ES-I3 (cell line): ENCODE data around the gene GNAQ.

Source experiments
- H3K36me3 ChIP-seq: 2 replicates; pipeline ENCODE4 v1.6.1; 2013; ENCODE audit warnings: mild to moderate bottlenecking, low read length, control low read depth, moderate library complexity; ENCODE audit not compliant: insufficient read depth
- H3K4me1 ChIP-seq: 2 replicates; pipeline ENCODE4 v1.6.1; 2013; ENCODE audit warnings: mild to moderate bottlenecking, control low read depth, low read length; ENCODE audit not compliant: insufficient read depth
- H3K9ac ChIP-seq: 2 replicates; pipeline ENCODE4 v1.6.1; 2013; ENCODE audit warnings: low read depth, mild to moderate bottlenecking, low read length, moderate library complexity
- H3K9me3 ChIP-seq: 2 replicates; pipeline ENCODE4 v1.6.1; 2013; ENCODE audit warnings: mild to moderate bottlenecking, low read length, moderate library complexity; ENCODE audit not compliant: control insufficient read depth, insufficient read depth

The GNAQ gene

GRCh38 chr9:78041971-78042370 is 10.4 kb upstream of the GNAQ start:
- H3K4me1 ChIP-seq, result no peaks in the 10 kb centered on the region

GRCh38 chr9:78040726-78041125 is 9.1 kb upstream of the GNAQ start:
- no peaks in the 10 kb centered on the region for H3K36me3 ChIP-seq
- peaks cover 2% of the 10 kb centered on the region; the same call in 1 of the 2 replicates for H3K4me1 ChIP-seq

More at GRCh38 chr9:78041971-78042370, 10.4 kb upstream of the GNAQ start:
- H3K9me3 ChIP-seq, result no peaks in the 10 kb centered on the region
- H3K36me3 ChIP-seq, result no peaks in the 10 kb centered on the region
- H3K9ac ChIP-seq, result no peak overlapping the region

GRCh38 chr9:78038620-78039300 is 7.1 kb upstream of the GNAQ start:
- H3K4me1 ChIP-seq, result peaks cover 10% of the 10 kb centered on the region
- H3K36me3 ChIP-seq, result no peaks in the 10 kb centered on the region
- no peaks in the 10 kb centered on the region for H3K9me3 ChIP-seq
- no peak overlapping the region for H3K9ac ChIP-seq

More at GRCh38 chr9:78040726-78041125, 9.1 kb upstream of the GNAQ start:
- Histone ChIP-seq H3K9ac (no peak overlapping the region), H3K9me3 (no peaks in the 10 kb centered on the region)

- H3K4me1 ChIP-seq, result peaks cover 14% of the 10 kb centered on the region
- no peaks in the 10 kb centered on the region for H3K36me3 ChIP-seq
- H3K9ac ChIP-seq, result no peak overlapping the region
- H3K9me3 ChIP-seq, result no peaks in the 10 kb centered on the region
These were observed 3.9 kb upstream of the GNAQ start for GRCh38 chr9:78035383-78035993.

DNA sequence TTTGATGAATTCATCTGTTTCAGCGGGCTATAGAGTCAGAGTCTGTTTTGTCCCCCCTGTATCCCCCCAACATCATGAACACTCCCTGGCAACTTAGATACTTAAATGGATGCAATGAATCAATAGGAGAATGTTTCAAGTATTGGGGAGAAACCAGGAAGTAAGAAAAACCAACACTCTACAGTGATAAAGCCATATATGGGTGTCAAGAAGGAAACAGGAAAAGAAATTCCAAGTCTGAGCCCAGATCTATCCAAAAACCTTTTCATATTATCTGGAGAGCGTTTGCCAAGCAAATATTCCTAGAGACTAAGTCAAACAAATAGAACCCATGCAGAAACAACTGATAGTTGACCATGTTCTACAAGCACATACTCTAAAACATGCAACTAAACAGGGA is 2.3 kb upstream of the GNAQ start:
- Histone ChIP-seq H3K36me3 (no peaks in the 10 kb centered on the region), H3K9ac (no peak overlapping the region), H3K9me3 (no peaks in the 10 kb centered on the region), H3K4me1 (peaks cover 19% of the 10 kb centered on the region)

DNA sequence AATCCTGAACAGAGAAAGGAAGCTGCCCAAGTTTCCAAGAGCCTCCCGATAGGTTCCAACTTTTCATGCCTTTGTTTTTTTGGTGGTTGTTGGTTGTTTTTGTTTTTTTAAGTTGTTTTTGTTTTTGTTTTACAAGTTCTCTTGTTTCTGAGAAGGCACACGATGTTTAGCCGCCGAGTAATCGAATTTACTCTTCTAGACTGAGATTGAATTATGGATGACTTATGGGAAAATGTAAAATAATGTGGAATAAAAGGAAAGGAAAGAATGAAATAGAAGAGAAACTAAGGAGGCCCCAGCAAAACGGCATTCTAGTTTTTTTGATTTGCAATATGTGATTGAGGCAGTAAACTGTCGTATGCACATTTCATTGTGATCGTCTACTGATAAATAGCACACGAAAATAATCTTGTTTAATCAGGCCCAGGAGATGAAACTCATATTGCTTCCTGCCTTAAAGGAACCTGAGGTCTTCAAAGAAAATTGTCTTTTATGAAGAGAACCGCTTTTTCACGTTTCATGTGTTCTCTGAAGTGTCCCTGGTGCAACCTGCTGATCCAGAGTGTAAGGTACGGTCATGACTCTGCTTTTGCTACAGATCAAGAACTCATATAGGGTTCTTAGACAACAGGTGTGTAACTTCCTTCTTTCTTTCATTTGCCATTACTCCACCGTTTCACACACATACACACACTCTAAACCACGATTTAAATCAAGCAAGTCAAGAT is 1.3 kb upstream of the GNAQ start:
- Histone ChIP-seq H3K4me1 (peaks cover 22% of the 10 kb centered on the region), H3K36me3 (no peaks in the 10 kb centered on the region), H3K9ac (peak overlapping the region; percentile 92), H3K9me3 (no peaks in the 10 kb centered on the region)

- Histone ChIP-seq H3K9me3 (no peaks in the 10 kb centered on the region), H3K9ac (peak overlapping the region; percentile 92), H3K36me3 (no peaks in the 10 kb centered on the region), H3K4me1 (peaks cover 22% of the 10 kb centered on the region)
These were observed 500 bp upstream of the GNAQ start for GRCh38 chr9:78031893-78032729.

- H3K36me3 ChIP-seq, result no peaks in the 10 kb centered on the region
- peak overlapping the region; percentile 86 for H3K9ac ChIP-seq
- H3K4me1 ChIP-seq, result peaks cover 29% of the 10 kb centered on the region
- no peaks in the 10 kb centered on the region for H3K9me3 ChIP-seq
These were observed 813 bp downstream of the GNAQ start for GRCh38 chr9:78030553-78031443.

DNA sequence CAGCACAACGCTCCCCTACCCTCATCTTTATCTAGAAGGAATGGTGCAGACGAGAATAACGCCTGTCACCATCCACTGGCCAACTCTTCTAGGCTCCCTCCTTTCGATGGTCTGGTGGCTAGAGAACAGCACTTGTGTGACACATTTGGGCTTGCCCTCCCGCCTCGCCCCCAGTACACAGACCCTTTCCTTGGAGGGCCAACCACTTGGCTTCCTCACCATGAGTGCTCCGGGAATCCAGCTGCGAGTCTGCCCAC is 1.4 kb downstream of the GNAQ start:
- Histone ChIP-seq H3K9ac (peak overlapping the region; percentile 86; the same call in 1 of the 2 replicates), H3K4me1 (peaks cover 30% of the 10 kb centered on the region)

DNA sequence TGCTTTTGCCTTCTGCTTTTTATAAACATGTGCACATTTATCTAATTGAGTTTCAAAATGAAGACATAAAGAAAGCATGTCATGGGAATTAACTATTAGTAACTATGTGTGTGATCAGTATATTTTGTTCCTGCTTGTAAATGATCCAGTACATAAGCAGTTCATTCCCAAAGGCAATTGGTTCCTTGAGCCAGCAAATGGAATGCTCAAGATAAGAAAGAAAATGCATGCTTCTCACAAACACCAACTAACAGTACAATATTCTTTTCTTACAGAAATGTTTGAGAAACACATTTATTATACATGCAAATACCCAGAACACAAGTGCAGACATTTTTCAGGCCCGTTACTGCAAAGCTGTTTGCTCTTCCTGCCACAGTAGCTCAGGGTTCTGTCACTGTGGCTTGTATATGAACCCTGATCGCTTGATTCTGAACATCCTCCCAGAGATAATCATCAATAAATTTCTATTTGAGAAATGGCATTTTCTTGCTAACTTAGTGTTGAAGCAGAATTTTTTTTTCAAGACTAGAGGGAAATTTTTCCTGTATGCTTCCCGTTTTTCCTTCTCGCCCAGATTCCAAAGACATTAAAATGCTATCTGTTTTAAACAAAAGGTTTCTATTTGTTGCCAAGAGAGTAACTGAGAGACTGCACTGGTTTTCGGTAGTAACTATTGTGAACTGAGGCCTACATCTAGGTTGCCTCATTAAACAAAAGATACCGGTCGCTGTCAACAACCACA is 1.9 kb downstream of the GNAQ start:
- Histone ChIP-seq H3K4me1 (peaks cover 29% of the 10 kb centered on the region), H3K9me3 (no peaks in the 10 kb centered on the region), H3K36me3 (no peaks in the 10 kb centered on the region), H3K9ac (peak overlapping the region; percentile 86; the same call in 1 of the 2 replicates)

More for the DNA sequence above, 1.4 kb downstream of the GNAQ start:
- H3K9me3 ChIP-seq, result no peaks in the 10 kb centered on the region
- no peaks in the 10 kb centered on the region for H3K36me3 ChIP-seq

- Histone ChIP-seq H3K4me1 (peaks cover 29% of the 10 kb centered on the region), H3K9ac (no peak overlapping the region), H3K36me3 (no peaks in the 10 kb centered on the region), H3K9me3 (peaks cover 2% of the 10 kb centered on the region; the same call in 1 of the 2 replicates)
These were observed 2.7 kb downstream of the GNAQ start for GRCh38 chr9:78028926-78029325.

DNA sequence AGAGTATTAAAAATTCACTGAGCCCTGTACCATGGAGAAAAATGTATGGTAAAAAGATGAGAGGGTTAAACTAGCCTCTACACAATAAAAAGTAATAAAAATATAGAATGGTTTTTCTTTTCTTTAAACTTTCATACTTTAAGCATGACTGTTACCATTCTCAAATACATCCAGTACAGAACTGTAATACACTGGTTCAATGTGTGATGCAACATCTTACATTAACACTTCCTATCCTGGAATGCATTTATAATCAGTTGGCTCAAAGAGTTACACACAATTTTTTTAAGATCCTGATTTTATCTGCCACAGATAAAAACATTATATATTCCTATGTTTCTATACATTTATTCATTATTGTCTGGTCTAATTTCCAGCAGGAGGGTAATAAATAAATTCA is 4.7 kb downstream of the GNAQ start:
- Histone ChIP-seq H3K9ac (no peak overlapping the region), H3K4me1 (peaks cover 43% of the 10 kb centered on the region)

GRCh38 chr9:78026416-78026815 is 5.2 kb downstream of the GNAQ start:
- Histone ChIP-seq H3K36me3 (no peaks in the 10 kb centered on the region), H3K9me3 (peaks cover 2% of the 10 kb centered on the region; the same call in 1 of the 2 replicates), H3K4me1 (peaks cover 48% of the 10 kb centered on the region), H3K9ac (no peak overlapping the region)

More for the DNA sequence above, 4.7 kb downstream of the GNAQ start:
- Histone ChIP-seq H3K36me3 (no peaks in the 10 kb centered on the region), H3K9me3 (peaks cover 2% of the 10 kb centered on the region; the same call in 1 of the 2 replicates)
